ENCODE data around the gene CES3.
A peak's percentile ranks its signal among the peaks of the same experiment; 100 is the strongest.
"Not testable (repeated sequence)": the region's sequence is repeated elsewhere in the genome, so short reads cannot be mapped to it uniquely, and the experiment has no call there.

CES3 gene

DNA sequence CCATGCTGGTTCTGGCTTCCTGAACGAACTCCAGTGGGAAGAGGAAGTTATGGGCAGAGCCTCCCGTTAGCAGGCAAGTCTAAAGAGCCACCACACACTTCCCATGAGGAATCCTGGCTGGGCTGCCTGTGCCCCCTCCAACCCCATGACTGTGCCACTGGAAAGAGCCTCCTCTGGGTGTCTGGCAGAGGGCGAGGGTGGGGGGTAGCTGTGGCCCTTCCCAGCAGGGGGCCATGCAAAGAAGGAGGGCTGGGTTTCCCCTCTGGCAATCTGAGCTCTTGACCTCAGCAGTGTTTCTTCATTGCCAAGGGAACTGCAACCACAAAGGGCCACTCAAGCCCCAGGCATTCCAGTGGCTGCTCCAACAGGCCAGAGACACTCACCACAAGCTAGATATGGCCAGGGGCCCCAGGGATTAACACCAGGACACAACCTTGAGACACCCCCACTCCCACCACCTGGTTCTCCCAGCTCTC, 34.1 kb upstream of the CES3 start:
- no peak for DNase-seq

DNA sequence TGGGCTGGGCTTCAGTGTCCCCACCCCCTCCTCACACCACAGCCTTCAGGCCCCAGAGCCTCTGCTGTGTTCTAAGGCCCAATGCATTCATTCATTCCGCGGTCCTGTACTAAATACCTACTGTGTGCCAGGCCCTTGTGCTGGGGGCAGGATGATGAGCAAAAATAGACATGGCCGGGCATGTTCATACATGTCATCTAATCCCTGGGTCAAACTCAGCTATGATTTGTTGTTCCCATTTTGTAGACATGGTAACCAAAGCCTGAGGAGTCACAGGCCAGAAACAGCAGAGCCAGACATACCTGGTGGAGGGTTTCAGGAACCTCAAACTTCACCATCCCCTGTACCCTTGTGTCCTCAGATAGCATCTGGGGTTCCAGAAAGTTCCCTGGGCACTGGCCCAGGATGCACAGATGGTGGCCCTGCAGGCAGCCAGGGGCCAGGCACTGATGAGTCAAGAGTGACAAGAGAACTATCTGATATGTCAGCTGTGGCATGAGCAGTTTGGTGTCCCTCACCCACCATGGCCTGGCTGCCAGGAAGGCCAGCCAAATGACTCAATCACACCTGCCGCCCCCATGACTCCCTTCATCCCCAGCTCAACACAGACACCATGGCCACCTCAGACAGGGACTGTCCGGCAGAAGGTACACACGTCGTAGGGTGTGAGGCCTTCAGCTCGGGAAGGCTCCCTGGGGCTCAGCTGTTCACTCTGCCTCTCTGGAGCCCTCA, 33.0 kb upstream of the CES3 start:
- DNase-seq: no peak

GRCh38 chr16:66928702-66929388, 32.2 kb upstream of the CES3 start:
- peak in 1 of 2 donors; percentile 30 for DNase-seq

GRCh38 chr16:66930189-66930588, 30.9 kb upstream of the CES3 start:
- DNase-seq: no peak

DNA sequence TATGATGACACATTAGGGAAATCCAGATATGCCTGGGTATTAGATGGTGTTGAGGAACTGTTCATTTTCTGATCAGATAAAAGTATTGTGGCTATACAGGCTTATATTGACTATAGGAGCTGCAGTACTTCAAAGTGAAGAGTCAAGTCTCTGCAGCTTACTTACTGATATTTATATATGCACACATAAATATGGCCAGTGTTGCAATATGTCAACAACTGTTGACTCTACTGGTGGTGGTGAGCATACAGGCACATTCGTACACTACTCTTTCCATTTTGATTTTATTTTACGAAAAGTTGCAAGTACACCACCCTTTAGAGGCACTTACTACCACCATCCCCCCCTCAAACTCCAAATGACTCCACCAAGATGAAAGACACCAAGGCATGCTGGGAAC, 29.4 kb upstream of the CES3 start:
- DNase-seq: no peak

DNA sequence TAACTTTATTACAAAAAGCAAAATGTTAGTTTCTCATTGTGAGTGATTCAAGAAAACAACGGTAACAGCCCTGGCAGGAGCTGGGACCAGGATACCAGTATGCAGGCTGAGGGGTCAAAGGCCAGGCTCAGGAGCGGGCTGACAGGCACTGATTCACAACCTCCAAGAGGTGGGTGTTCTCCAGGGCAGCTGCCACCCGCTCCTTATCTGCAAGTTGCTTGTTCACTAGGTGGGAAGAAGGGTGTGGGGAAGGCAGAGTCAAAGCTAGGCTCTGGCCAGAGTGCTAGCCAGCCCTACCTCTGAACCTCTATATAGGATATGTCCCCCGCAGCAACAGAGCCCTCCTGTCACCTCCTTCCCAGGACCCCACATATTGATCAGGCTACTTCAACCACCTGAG, 29.0 kb upstream of the CES3 start:
- DNase-seq: no peak

DNA sequence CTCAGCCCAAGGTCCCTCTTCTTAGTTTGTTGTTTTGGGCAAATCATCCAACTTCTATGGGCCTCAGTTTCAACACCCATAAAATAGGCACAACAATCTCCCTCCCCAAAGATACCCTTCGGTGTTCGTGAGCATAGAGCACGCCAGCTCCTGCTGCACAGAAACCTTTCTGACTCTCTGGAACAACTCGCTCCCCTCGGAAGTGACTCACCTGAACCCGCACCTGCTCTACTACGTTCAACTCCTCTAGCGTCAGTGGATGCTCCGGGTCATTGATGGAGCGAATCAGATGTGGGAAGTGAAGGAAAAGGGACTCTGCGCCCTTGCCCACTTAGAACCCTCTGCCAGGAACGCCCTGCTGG, 27.3 kb upstream of the CES3 start:
- peak; percentile 66 to 69 for DNase-seq

- DNase-seq: peak; percentile 88
Observed at GRCh38 chr16:66934138-66934838, 26.8 kb upstream of the CES3 start, which contains the start of gene CIAO2B. TSS of gene CIAO2B (minus strand) at chr16:66934402. CDS start at chr16:66934364, 38 bp downstream.

GRCh38 chr16:66934839-66935313, 26.2 kb upstream of the CES3 start:
- DNase-seq: not testable (repeated sequence)

DNA sequence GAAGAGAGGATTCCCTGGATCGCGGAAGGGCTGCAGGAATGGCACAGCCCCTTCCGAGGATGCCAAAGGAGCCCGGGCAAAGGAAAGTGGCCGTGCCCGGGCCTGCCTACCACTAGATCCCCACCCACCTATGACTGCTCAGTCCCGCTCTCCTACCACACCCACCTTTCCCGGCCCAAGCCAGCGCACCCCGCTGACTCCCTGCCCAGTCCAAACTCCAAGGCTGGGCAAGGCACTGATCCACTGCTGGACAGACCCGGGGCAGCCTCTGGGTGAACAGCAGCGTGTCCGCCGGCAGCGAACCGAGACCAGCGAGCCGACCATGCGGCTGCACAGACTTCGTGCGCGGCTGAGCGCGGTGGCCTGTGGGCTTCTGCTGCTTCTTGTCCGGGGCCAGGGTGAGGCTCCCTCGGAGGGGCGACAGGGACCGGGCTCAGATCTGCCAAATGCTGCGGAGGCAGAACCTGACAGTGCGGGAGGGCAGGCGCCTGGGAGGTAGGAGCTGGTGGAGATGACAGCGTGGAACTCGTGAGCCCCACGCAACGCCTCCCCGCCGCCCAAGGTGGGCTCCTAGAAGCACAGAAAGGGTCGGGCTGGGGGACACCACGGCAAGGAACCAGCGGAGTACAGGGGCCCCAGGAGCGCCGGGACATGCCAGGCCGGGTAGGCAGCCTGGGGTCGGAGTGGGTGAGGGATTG, 25.6 kb upstream of the CES3 start, which contains the start of gene CES2:
Gene CES2, plus strand, starts transcription at position 203 of the 698 bp plus-strand sequence. Its CDS starts 120 bp downstream, at position 323.
- no peak for DNase-seq

- no peak for DNase-seq
Observed at GRCh38 chr16:66936462-66936861, 24.6 kb upstream of the CES3 start.

DNA sequence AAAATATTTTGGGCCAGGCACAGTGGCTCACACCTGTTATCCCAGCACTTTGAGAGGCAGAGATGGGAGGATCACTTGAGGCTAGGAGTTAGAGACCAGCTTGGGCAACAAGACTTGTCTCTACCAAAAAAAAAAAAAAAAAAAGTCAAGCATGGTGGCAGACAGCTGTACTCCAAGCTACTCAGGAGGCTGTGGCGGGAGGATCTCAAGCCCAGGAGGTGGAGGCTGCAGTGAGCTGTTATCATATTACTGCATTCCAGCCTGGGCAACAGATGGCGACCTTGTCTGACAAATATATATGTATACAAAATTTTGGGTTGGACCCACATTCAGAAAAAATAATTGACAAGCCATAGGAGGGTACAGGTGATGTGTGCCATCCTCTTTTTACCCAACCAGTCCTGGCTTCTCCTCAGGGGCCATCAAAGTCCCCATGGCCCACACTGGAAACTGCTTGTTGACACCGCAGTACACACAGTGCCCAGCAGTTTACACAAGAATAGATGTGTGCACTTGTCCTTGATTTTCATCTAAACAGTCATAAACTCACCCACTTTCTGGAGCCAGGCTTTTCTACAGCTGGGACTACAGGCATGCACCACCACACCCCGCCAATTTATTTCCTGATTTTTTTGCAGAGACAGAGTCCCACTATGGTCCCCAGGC, 24.0 kb upstream of the CES3 start:
- DNase-seq: no peak

DNA sequence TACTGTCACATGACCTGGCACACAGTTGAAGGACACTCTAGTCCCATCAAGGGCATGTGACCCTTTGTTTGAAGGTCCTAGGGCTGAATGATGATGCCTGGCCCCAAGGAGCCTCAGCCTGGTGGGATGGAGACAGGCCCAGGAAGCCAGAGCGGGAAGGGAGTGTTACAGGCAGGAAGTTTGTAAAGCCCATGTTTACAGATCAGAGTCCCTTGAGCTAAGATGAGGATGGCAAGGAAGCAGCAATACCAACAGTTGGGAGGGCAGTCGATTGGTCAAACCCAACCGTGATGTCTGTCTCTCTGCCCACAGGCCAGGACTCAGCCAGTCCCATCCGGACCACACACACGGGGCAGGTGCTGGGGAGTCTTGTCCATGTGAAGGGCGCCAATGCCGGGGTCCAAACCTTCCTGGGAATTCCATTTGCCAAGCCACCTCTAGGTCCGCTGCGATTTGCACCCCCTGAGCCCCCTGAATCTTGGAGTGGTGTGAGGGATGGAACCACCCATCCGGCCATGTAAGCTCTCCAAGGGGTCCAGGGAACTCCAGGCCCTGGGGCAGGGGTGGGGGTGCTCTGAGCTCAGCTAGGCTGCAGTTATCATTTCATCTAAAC, 23.2 kb upstream of the CES3 start:
- DNase-seq: no peak

DNA sequence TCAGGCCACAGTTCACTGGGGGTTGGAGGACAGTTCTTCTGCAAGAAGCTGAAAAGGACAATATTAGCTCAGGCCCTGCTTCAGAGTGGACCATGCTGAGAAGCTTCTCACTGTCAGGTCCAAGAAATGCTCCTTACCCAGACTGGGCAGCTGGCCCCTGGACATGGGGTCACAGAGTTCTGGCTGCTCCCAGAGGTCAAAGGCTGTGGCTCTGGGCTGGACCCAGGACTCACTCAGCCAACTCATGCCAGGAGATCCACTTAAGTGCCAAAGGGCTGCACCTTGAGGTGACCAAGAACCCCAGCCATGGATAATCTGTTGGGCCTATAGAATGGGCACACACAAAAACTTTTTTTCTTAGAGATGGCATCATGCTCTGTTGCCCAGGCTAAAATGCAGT, 21.7 kb upstream of the CES3 start:
- DNase-seq: no peak

DNA sequence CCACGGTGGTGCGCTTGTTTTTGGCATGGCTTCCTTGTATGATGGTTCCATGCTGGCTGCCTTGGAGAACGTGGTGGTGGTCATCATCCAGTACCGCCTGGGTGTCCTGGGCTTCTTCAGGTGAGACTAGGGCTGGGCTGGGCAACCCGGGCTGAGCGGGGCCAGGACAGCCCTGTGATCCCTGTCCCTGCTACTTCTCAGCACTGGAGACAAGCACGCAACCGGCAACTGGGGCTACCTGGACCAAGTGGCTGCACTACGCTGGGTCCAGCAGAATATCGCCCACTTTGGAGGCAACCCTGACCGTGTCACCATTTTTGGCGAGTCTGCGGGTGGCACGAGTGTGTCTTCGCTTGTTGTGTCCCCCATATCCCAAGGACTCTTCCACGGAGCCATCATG, 20.8 kb upstream of the CES3 start:
- DNase-seq: no peak

- no peak for DNase-seq
Observed at GRCh38 chr16:66942981-66943380, 18.1 kb upstream of the CES3 start.

- no peak for DNase-seq
Observed at GRCh38 chr16:66943426-66944053, 17.5 kb upstream of the CES3 start.

DNA sequence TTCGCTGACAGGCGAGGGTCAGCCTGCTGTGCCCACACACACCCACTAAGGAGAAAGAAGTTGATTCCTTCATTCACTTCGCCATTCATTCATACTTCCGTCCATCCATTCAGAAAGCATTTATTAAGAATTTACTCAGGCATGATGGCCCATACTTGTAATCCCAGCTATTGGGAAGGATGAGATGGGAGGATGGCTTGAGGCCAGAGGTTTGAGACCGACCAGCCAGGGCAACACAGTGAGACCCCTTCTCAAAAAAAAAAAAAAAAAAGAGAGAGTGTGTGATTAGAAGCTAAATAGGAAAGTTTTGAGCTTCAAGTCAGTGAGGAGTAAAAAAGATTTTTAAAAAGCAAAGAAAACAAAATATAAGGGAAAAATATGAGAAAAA, 17.0 kb upstream of the CES3 start:
- no peak for DNase-seq

- DNase-seq: not testable (repeated sequence)
Observed at GRCh38 chr16:66944971-66945370, 16.1 kb upstream of the CES3 start.

GRCh38 chr16:66945939-66946338, 15.1 kb upstream of the CES3 start:
- no peak for DNase-seq

GRCh38 chr16:66946541-66946940, 14.5 kb upstream of the CES3 start:
- no peak for DNase-seq

DNA sequence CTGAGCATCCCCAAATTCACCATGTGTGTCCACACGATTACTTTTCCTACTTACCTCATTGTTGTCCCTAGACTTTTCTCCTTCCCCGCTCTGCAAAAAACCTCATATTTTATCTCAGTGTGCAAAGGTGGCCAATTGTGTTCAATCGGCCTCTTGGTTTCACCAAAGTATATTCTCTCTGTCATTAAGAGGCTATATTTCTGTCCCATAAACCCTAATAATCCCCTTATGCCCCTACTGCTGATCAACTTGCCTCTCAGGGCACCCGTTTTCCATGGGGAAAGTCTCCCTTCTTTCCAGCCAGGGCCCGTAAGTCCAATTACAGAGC, 14.1 kb upstream of the CES3 start:
- DNase-seq: no peak
